ENCODE results near the gene IVNS1ABP.
"Not testable (repeated sequence)": the region's sequence is repeated elsewhere in the genome, so short reads cannot be mapped to it uniquely, and the experiment has no call there.

The IVNS1ABP gene

GRCh38 chr1:185328255-185328654, 11.2 kb upstream of the IVNS1ABP start:
- DNase-seq: no peak

- DNase-seq: no peak
Observed at GRCh38 chr1:185325413-185325812, 8.4 kb upstream of the IVNS1ABP start.

GRCh38 chr1:185324118-185324517, 7.1 kb upstream of the IVNS1ABP start:
- DNase-seq: no peak

- no peak for DNase-seq
Observed at GRCh38 chr1:185322636-185323035, 5.6 kb upstream of the IVNS1ABP start.

- DNase-seq: not testable (repeated sequence)
Observed at GRCh38 chr1:185321653-185322221, 4.7 kb upstream of the IVNS1ABP start.

GRCh38 chr1:185321104-185321503, 4.1 kb upstream of the IVNS1ABP start:
- DNase-seq: not testable (repeated sequence)

- DNase-seq: no peak
Observed at GRCh38 chr1:185319139-185319475, 2.1 kb upstream of the IVNS1ABP start.

GRCh38 chr1:185318431-185319138, 1.5 kb upstream of the IVNS1ABP start:
- no peak for DNase-seq

GRCh38 chr1:185317886-185318310, 855 bp upstream of the IVNS1ABP start:
- no peak for DNase-seq

- peak; percentile 57 to 80 for DNase-seq
Observed at GRCh38 chr1:185316163-185317033, 645 bp downstream of the IVNS1ABP start.

- DNase-seq: no peak
Observed at GRCh38 chr1:185315445-185316071, 1.5 kb downstream of the IVNS1ABP start.

GRCh38 chr1:185314411-185314810, 2.6 kb downstream of the IVNS1ABP start:
- no peak for DNase-seq

GRCh38 chr1:185312361-185313138, 4.5 kb downstream of the IVNS1ABP start:
- no peak for DNase-seq

- no peak for DNase-seq
Observed at GRCh38 chr1:185311589-185312225, 5.3 kb downstream of the IVNS1ABP start.

- DNase-seq: no peak
Observed at GRCh38 chr1:185309566-185309965, 7.5 kb downstream of the IVNS1ABP start.

- no peak for DNase-seq
Observed at GRCh38 chr1:185308126-185308525, 8.9 kb downstream of the IVNS1ABP start.

- no peak for DNase-seq
Observed at GRCh38 chr1:185305419-185305818, 11.6 kb downstream of the IVNS1ABP start.

GRCh38 chr1:185300152-185300551, 16.9 kb downstream of the IVNS1ABP start:
- DNase-seq: no peak

GRCh38 chr1:185297982-185298381, 19.1 kb downstream of the IVNS1ABP start:
- DNase-seq: no peak

- DNase-seq: no peak
Observed at GRCh38 chr1:185295091-185295490, 22.0 kb downstream of the IVNS1ABP start.

- no peak for DNase-seq
Observed at GRCh38 chr1:185293967-185294542, 23.0 kb downstream of the IVNS1ABP start.

- DNase-seq: no peak
Observed at GRCh38 chr1:185292237-185292636, 24.8 kb downstream of the IVNS1ABP start.

All from NCI-H1930 (cell line).